ENCODE results near the gene PPP1R13B.

GRCh38 chr14:103737432-103738045 lies 109.8 kb downstream of the PPP1R13B start:
- TF ChIP-seq CTCF (conservative IDR thresholded peaks at IDR 0.05; ENCODE audit: low read length) (no peak), EZH2phosphoT487 (IDR thresholded peaks at IDR 0.05; ENCODE audit: borderline replicate concordance, low read depth, low read length) (no peak)
